AML-193 (cell line): Measurements from ENCODE around the gene SMURF1.
A peak's percentile ranks its signal among the peaks of the same experiment; 100 is the strongest.
"Not testable (repeated sequence)": the region's sequence is repeated elsewhere in the genome, so short reads cannot be mapped to it uniquely, and the experiment has no call there.

ENCODE experiments used
- DNase-seq, 2 experiments: peaks; one replicate each; lab custom pipeline; 2025; lab: John Stamatoyannopoulos, UW

The SMURF1 gene

GRCh38 chr7:99121496-99122021, 22.3 kb downstream of the SMURF1 start:
- no peak for DNase-seq

GRCh38 chr7:99120916-99121315, 23.0 kb downstream of the SMURF1 start:
- DNase-seq: no peak

- DNase-seq: peak; percentile 75 to 87
Measured at GRCh38 chr7:99120501-99120900, 23.4 kb downstream of the SMURF1 start.

- no peak for DNase-seq
Measured at GRCh38 chr7:99118077-99118476, 25.8 kb downstream of the SMURF1 start.

- peak in 1 of 2 experiments; percentile 3 for DNase-seq
Measured at GRCh38 chr7:99116144-99116543, 27.8 kb downstream of the SMURF1 start.

GRCh38 chr7:99115379-99115778, 28.5 kb downstream of the SMURF1 start:
- no peak for DNase-seq

- DNase-seq: no peak
Measured at GRCh38 chr7:99112979-99113378, 30.9 kb downstream of the SMURF1 start.

GRCh38 chr7:99112097-99112496, 31.8 kb downstream of the SMURF1 start:
- DNase-seq: no peak

GRCh38 chr7:99111591-99111990, 32.3 kb downstream of the SMURF1 start:
- no peak for DNase-seq

- DNase-seq: peak; percentile 29 to 30
Measured at GRCh38 chr7:99109108-99110051, 34.5 kb downstream of the SMURF1 start.

GRCh38 chr7:99108613-99109012, 35.3 kb downstream of the SMURF1 start:
- no peak for DNase-seq

GRCh38 chr7:99106821-99107241, 37.1 kb downstream of the SMURF1 start:
- no peak for DNase-seq

GRCh38 chr7:99106411-99106810, 37.5 kb downstream of the SMURF1 start:
- DNase-seq: no peak

GRCh38 chr7:99105756-99106155, 38.2 kb downstream of the SMURF1 start:
- no peak for DNase-seq

- no peak for DNase-seq
Measured at GRCh38 chr7:99104631-99105030, 39.3 kb downstream of the SMURF1 start.

GRCh38 chr7:99103836-99104235, 40.1 kb downstream of the SMURF1 start:
- not testable (repeated sequence) for DNase-seq

GRCh38 chr7:99102809-99103690, 40.9 kb downstream of the SMURF1 start:
- DNase-seq: no peak

GRCh38 chr7:99102361-99102760, 41.5 kb downstream of the SMURF1 start:
- DNase-seq: no peak

- not testable (repeated sequence) for DNase-seq
Measured at GRCh38 chr7:99101516-99101915, 42.4 kb downstream of the SMURF1 start.

GRCh38 chr7:99099499-99100077, 44.3 kb downstream of the SMURF1 start:
- no peak for DNase-seq

- DNase-seq: no peak
Measured at GRCh38 chr7:99098824-99099498, 44.9 kb downstream of the SMURF1 start.
